ENCODE data around the gene TSPAN11.

TSPAN11 gene

GRCh38 chr12:30979371-30980259 is 53.1 kb downstream of the TSPAN11 start:
- no peak for DNase-seq (ENCODE audit: low spot score)

- no peak for DNase-seq (ENCODE audit: low spot score)
These were observed 54.6 kb downstream of the TSPAN11 start for GRCh38 chr12:30980955-30981662.

- DNase-seq (ENCODE audit: low spot score) = no peak
These were observed 55.9 kb downstream of the TSPAN11 start for GRCh38 chr12:30982413-30982812.

- DNase-seq (ENCODE audit: low spot score) = peak; percentile 5
These were observed 59.4 kb downstream of the TSPAN11 start for GRCh38 chr12:30985814-30986452.

- no peak for DNase-seq (ENCODE audit: low spot score)
These were observed 61.5 kb downstream of the TSPAN11 start for GRCh38 chr12:30988086-30988485.

GRCh38 chr12:30988646-30989286 is 62.2 kb downstream of the TSPAN11 start:
- DNase-seq (ENCODE audit: low spot score) = no peak

- no peak for DNase-seq (ENCODE audit: low spot score)
These were observed 63.2 kb downstream of the TSPAN11 start for GRCh38 chr12:30989754-30990153.

GRCh38 chr12:30990316-30990715 is 63.8 kb downstream of the TSPAN11 start:
- DNase-seq (ENCODE audit: low spot score) = no peak

- no peak for DNase-seq (ENCODE audit: low spot score)
These were observed 64.2 kb downstream of the TSPAN11 start for GRCh38 chr12:30990776-30991175.

GRCh38 chr12:30991466-30991865 is 64.9 kb downstream of the TSPAN11 start:
- DNase-seq (ENCODE audit: low spot score) = no peak

- no peak for DNase-seq (ENCODE audit: low spot score)
These were observed 65.8 kb downstream of the TSPAN11 start for GRCh38 chr12:30992381-30992780.

- no peak for DNase-seq (ENCODE audit: low spot score)
These were observed 67.2 kb downstream of the TSPAN11 start for GRCh38 chr12:30993766-30994165.

- no peak for DNase-seq (ENCODE audit: low spot score)
These were observed 67.7 kb downstream of the TSPAN11 start for GRCh38 chr12:30994274-30994673.

GRCh38 chr12:30996255-30996654 is 69.7 kb downstream of the TSPAN11 start:
- DNase-seq (ENCODE audit: low spot score) = no peak

GRCh38 chr12:30996752-30997151 is 70.2 kb downstream of the TSPAN11 start:
- DNase-seq (ENCODE audit: low spot score) = no peak

GRCh38 chr12:30997685-30998440 is 71.3 kb downstream of the TSPAN11 start:
- no peak for DNase-seq (ENCODE audit: low spot score)

- no peak for DNase-seq (ENCODE audit: low spot score)
These were observed 72.5 kb downstream of the TSPAN11 start for GRCh38 chr12:30999011-30999410.

- DNase-seq (ENCODE audit: low spot score) = no peak
These were observed 73.2 kb downstream of the TSPAN11 start for GRCh38 chr12:30999723-31000122.

- no peak for DNase-seq (ENCODE audit: low spot score)
These were observed 74.2 kb downstream of the TSPAN11 start for GRCh38 chr12:31000751-31001150.

GRCh38 chr12:31001581-31002360 is 75.2 kb downstream of the TSPAN11 start:
- no peak for DNase-seq (ENCODE audit: low spot score)

GRCh38 chr12:31002361-31002725 is 75.8 kb downstream of the TSPAN11 start:
- no peak for DNase-seq (ENCODE audit: low spot score)

Measured in hematopoietic multipotent progenitor cell treated with erythropoietin and hydrocortisone succinate and interleukin-3 and kit ligand, for 15 days (in vitro differentiated cells).